Ishikawa (cell line): ENCODE results near the gene ERG.

Experiments used
- CEBPB ChIP-seq: IDR thresholded peaks from 2 replicates; pipeline ENCODE4 v1.6.1; 2012
- EGR1 ChIP-seq: IDR thresholded peaks from 2 replicates; pipeline ENCODE4 v1.6.1; 2012
- YY1 ChIP-seq: IDR thresholded peaks from 2 replicates; pipeline ENCODE4 v1.6.1; 2012; ENCODE audit warnings: low read depth
- TF ChIP-seq, protein P1 (sequence below): IDR thresholded peaks from 2 replicates; pipeline ENCODE4 v1.6.1; 2012

GRCh38 chr21:38479641-38480525 is 18.4 kb downstream of the ERG start:
- TF ChIP-seq EGR1: no peak
- no peak for TF ChIP-seq YY1
- TF ChIP-seq CEBPB: no peak
- TF ChIP-seq, protein P1, sequence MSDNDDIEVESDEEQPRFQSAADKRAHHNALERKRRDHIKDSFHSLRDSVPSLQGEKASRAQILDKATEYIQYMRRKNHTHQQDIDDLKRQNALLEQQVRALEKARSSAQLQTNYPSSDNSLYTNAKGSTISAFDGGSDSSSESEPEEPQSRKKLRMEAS: no peak
